ENCODE results near the gene AGBL3. TPM values are rescaled to one million over a fixed set of nuclear protein-coding genes. Genes with fewer than 3 reads are reported as not detected.

The AGBL3 gene
- total RNA-seq, 4 donors from 2014 or later = 0.66 to 3.3 (median 1.7) TPM

DNA sequence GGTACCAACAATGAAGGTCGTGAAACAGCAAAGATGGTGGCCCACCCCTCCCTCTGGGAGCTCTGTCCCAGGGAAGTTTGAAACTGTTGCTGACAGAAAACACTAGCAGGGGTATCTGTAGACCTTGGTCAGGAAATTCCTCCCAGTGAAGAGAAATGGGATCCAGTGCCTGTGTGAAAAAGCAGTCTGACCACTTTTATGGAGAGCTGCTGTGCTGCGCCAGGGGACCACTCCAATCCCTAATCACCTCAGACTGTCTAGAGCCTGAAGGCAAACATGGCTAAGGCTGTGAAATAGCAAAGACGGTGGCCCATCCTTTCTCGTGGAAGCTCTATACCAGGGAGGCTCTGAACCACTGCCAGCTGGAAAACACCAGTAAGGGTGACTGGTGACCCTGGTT lies 123.3 kb downstream of the AGBL3 start:
- Histone ChIP-seq H3K4me1 (no peaks in the 10 kb centered on the region), H3K4me3 (no peak overlapping the region), H3K9me3 (no peaks in the 10 kb centered on the region), H3K36me3 (no peaks in the 10 kb centered on the region), H3K27ac (replicated peaks in 1 of 4) (no peak overlapping the region), H3K27me3 (no peaks in the 10 kb centered on the region)
- no peak for TF ChIP-seq POLR2AphosphoS5 (IDR thresholded peaks at IDR 0.05)
- TF ChIP-seq, protein P1, sequence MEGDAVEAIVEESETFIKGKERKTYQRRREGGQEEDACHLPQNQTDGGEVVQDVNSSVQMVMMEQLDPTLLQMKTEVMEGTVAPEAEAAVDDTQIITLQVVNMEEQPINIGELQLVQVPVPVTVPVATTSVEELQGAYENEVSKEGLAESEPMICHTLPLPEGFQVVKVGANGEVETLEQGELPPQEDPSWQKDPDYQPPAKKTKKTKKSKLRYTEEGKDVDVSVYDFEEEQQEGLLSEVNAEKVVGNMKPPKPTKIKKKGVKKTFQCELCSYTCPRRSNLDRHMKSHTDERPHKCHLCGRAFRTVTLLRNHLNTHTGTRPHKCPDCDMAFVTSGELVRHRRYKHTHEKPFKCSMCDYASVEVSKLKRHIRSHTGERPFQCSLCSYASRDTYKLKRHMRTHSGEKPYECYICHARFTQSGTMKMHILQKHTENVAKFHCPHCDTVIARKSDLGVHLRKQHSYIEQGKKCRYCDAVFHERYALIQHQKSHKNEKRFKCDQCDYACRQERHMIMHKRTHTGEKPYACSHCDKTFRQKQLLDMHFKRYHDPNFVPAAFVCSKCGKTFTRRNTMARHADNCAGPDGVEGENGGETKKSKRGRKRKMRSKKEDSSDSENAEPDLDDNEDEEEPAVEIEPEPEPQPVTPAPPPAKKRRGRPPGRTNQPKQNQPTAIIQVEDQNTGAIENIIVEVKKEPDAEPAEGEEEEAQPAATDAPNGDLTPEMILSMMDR (IDR thresholded peaks at IDR 0.05) = no peak
- TF ChIP-seq POLR2A (IDR thresholded peaks at IDR 0.05; ENCODE audit: low read depth) = no peak
- TF ChIP-seq EP300 (IDR thresholded peaks at IDR 0.05) = no peak
- intact Hi-C loops (cut with DNase I) = no loop called here
- DNase-seq (ENCODE audit: extremely low spot score) = no peak
- WGBS = 85% methylated on average over 4 of the region's 4 CpGs

DNA sequence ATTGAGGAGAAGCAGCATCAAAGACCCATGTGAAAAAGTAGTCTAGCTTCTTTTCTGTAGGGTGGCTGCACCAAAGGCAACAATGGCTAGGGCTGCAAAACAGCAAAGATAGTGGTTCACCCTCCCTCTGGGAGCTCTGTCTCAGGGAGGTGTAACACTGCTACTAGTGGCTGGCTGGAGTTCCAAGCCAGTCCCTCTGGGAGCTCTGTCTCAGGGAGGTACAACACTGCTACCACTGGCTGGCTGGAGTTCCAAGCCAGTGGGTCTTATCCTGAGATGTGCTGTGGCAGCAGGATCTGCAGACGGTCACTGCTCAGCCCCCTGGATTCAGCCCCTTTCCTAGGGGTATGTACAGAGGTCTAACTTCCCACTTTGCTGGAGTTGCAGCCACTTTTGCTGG lies 123.7 kb downstream of the AGBL3 start:
- no peak overlapping the region for H3K4me3 ChIP-seq
- WGBS = no CpG with 5 or more reads among the region's 1 CpG
- no peak overlapping the region for H3K27ac ChIP-seq (replicated peaks in 1 of 4)
- H3K4me1 ChIP-seq = no peaks in the 10 kb centered on the region
- H3K27me3 ChIP-seq = no peaks in the 10 kb centered on the region
- no peaks in the 10 kb centered on the region for H3K36me3 ChIP-seq
- no peaks in the 10 kb centered on the region for H3K9me3 ChIP-seq
- DNase-seq (ENCODE audit: extremely low spot score) = no peak
- intact Hi-C loops (cut with DNase I) = no loop called here
- TF ChIP-seq, protein P1 (IDR thresholded peaks at IDR 0.05) = no peak
- TF ChIP-seq POLR2A (IDR thresholded peaks at IDR 0.05; ENCODE audit: low read depth) = no peak
- no peak for TF ChIP-seq EP300 (IDR thresholded peaks at IDR 0.05)
- TF ChIP-seq POLR2AphosphoS5 (IDR thresholded peaks at IDR 0.05) = no peak

DNA sequence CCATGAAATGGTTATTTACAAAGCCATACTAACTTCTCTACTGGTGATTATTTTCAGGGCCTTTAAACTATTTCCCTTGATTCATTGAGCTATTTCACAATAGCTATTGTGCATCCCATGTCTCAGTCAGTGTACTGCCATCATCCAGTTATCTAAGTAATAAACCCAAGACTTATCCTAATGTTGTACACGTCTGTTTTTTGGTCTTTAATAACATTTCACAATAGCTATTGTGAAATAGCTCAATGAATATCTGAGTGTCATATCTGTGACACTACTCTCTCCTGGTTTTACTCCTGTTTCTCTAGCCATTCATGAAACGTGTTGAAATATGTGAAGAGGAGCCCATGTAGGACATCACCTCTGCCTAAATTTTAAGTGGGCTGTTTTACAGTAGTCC lies 125.1 kb downstream of the AGBL3 start:
- Histone ChIP-seq H3K4me1 (no peaks in the 10 kb centered on the region), H3K36me3 (no peaks in the 10 kb centered on the region), H3K4me3 (no peak overlapping the region), H3K27ac (replicated peaks in 1 of 4) (no peak overlapping the region), H3K9me3 (no peaks in the 10 kb centered on the region), H3K27me3 (no peaks in the 10 kb centered on the region)
- TF ChIP-seq POLR2A (IDR thresholded peaks at IDR 0.05; ENCODE audit: low read depth) (no peak), POLR2AphosphoS5 (IDR thresholded peaks at IDR 0.05) (no peak), EP300 (IDR thresholded peaks at IDR 0.05) (no peak)
- TF ChIP-seq, protein P1 (IDR thresholded peaks at IDR 0.05) = no peak
- WGBS = 68% methylated on average over 2 of the region's 2 CpGs
- no peak for DNase-seq (ENCODE audit: extremely low spot score)
- intact Hi-C loops (cut with DNase I) = no loop called here

DNA sequence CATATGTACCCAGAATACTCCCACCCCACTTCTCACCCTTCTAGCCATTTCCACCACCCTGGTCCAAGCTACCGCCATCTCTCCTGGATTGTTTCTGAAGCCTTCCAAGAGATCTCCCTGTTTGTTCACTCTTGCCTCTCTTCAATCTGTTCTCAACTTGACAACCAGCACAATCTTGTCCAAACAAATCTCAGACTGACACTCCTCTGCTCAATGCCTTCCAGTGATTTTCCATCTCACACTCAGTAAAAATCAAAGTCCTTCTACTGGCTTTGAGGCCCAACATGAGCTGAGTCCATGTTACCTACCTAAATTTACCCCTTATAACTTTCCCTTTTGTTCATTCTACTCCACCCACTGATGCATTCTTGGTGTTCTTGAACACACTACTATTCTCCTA lies 128.3 kb downstream of the AGBL3 start:
- Histone ChIP-seq H3K9me3 (peaks cover 0 to 3% (median 0%) of the 10 kb centered on the region in 4 donors), H3K27ac (replicated peaks in 1 of 4) (no peak overlapping the region), H3K4me3 (no peak overlapping the region), H3K36me3 (no peaks in the 10 kb centered on the region), H3K27me3 (no peaks in the 10 kb centered on the region), H3K4me1 (no peaks in the 10 kb centered on the region)
- TF ChIP-seq POLR2A (IDR thresholded peaks at IDR 0.05; ENCODE audit: low read depth) = no peak
- TF ChIP-seq, protein P1 (IDR thresholded peaks at IDR 0.05) = no peak
- TF ChIP-seq EP300 (IDR thresholded peaks at IDR 0.05) = no peak
- no peak for TF ChIP-seq POLR2AphosphoS5 (IDR thresholded peaks at IDR 0.05)
- intact Hi-C loops (cut with DNase I) = no loop called here
- no peak for DNase-seq (ENCODE audit: extremely low spot score)
- 93% methylated on average over 1 of the region's 1 CpG for WGBS

DNA sequence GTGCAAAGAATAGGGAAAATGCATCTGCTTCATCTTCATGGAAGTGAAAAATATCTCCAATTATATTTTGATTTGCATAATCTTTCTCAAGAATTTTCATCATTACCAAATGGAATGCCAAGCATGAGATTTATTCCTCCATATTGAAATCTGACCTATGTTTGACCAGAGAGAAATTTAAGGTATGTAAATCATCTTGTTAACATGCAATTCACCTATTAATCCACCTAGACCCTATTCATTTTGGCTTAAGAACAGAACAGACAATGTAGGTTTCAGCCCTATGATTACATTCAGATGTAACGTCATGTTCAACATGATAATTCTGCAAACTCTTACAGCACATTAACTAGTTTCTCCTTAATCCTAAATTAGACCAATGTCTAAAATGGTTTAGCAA lies 130.8 kb downstream of the AGBL3 start:
- WGBS = 81% methylated on average over 1 of the region's 1 CpG
- Histone ChIP-seq H3K27me3 (no peaks in the 10 kb centered on the region), H3K9me3 (peaks cover 0 to 7% (median 2%) of the 10 kb centered on the region in 4 donors), H3K4me3 (no peak overlapping the region), H3K27ac (replicated peaks in 1 of 4) (no peak overlapping the region), H3K4me1 (no peaks in the 10 kb centered on the region), H3K36me3 (no peaks in the 10 kb centered on the region)
- no peak for TF ChIP-seq EP300 (IDR thresholded peaks at IDR 0.05)
- TF ChIP-seq, protein P1 (IDR thresholded peaks at IDR 0.05) = no peak
- no peak for TF ChIP-seq POLR2A (IDR thresholded peaks at IDR 0.05; ENCODE audit: low read depth)
- no peak for TF ChIP-seq POLR2AphosphoS5 (IDR thresholded peaks at IDR 0.05)
- intact Hi-C loops (cut with DNase I) = no loop called here
- DNase-seq (ENCODE audit: extremely low spot score) = no peak

Measured in esophagus muscularis mucosa (tissue), 4 donors.